AG10803 (cell line): ENCODE data around the gene LTBP1.
A peak's percentile ranks its signal among the peaks of the same experiment; 100 is the strongest.

Experiments
- DNase-seq: peaks from one replicate; pipeline ENCODE4 v3.0.0; 2010; ENCODE audit warnings: low read depth
- H3K4me3 ChIP-seq: 2 replicates; pipeline ENCODE4 v1.5.1; 2011; ENCODE audit warnings: mild to moderate bottlenecking, low read length, control low read depth
- TF ChIP-seq, protein P1 (sequence below): conservative IDR thresholded peaks from 2 replicates; pipeline ENCODE4 v1.5.1; 2011; ENCODE audit warnings: mild to moderate bottlenecking, low read length, control low read depth, inconsistent platforms

Gene LTBP1

DNA sequence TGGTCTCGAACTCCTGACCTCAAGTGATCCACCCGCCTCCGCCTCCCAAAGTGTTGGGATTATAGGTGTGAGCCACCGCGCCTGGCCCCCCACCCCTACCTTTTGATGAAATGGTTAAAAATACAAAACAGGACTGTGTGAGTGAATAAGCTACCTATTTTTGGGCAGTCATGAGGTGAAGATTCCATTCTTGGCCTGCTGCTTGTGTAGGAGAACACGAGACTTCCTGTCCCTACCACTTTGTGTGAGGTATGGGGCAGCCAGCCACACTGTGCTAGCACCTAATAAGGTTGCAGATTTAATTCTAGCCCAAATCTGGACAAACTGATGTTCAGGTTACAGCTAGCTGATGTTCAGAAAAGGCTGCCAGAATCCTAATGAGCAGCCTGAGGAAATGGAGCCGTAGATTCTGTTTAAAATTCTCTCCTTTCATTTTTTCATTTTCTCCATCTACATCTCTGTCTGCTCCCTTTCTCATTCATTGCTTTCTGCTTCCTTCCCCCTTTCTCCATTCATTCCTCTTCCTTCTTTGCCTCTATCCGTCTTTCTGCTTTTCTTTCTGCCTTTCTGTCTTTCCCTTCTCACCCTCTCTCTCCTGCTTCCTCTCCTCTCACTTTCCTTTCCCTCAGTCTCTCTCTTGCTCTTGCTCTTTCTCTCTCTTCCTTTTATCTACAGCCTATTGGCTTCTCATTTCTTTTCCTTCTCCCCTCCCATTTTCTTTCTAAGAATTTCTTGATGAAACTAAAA is 4.6 kb upstream of the LTBP1 start:
- TF ChIP-seq, protein P1, sequence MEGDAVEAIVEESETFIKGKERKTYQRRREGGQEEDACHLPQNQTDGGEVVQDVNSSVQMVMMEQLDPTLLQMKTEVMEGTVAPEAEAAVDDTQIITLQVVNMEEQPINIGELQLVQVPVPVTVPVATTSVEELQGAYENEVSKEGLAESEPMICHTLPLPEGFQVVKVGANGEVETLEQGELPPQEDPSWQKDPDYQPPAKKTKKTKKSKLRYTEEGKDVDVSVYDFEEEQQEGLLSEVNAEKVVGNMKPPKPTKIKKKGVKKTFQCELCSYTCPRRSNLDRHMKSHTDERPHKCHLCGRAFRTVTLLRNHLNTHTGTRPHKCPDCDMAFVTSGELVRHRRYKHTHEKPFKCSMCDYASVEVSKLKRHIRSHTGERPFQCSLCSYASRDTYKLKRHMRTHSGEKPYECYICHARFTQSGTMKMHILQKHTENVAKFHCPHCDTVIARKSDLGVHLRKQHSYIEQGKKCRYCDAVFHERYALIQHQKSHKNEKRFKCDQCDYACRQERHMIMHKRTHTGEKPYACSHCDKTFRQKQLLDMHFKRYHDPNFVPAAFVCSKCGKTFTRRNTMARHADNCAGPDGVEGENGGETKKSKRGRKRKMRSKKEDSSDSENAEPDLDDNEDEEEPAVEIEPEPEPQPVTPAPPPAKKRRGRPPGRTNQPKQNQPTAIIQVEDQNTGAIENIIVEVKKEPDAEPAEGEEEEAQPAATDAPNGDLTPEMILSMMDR = no peak
- DNase-seq = no peak
- no peak overlapping the region for H3K4me3 ChIP-seq

DNA sequence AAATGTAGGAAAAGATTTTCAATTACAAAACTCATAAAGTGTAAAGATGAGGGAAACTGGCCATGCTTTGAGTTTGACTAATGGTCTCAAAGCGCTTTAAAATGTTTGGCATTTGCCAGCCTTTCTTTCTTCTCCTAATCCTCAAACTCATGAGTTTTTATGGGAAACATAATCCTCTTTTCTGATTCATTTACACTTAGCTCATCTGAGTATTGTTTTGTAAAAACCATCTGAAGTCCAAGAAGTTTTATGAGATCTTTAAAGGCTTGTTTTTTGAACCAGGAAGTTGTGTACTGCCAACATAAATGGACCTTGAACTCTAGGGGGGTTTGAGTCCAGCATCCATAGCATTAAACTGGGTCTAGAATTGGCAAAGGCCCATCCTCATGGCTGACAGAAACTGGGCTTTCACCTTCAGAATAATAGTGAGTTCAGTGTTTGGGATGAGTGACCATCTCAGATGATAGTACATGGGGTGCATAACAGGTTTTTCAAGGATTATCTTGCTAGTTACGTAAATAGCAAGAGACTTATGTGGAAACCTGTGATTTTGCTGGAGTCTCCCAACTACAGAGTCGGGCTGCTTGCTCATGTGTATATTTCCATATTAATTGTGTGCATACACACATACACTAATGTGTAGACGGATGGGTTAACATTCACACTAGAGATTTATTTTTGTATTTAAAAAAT is 3.8 kb upstream of the LTBP1 start:
- no peak overlapping the region for H3K4me3 ChIP-seq
- TF ChIP-seq, protein P1 = no peak
- DNase-seq = no peak

DNA sequence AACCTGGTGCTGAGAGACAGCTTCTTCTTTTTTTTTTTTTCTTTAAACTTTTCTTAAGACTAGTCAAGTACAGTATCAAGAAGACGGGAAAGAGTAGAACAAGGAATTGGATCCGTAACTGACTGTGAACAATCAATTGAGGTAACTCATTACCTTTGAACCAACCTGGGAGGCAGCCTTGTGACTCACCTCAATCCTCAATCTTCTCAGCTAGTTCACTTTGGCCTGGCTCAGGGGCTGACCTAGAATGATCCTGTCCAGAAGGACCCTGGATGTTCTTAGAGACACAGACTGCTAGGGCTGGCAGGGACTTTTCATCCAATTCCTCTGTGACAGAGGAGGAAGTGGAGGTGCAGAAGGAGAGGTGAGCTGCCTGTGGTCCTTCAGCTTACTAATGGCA is 1.5 kb upstream of the LTBP1 start:
- no peak for DNase-seq
- no peak overlapping the region for H3K4me3 ChIP-seq
- TF ChIP-seq, protein P1 = no peak

DNA sequence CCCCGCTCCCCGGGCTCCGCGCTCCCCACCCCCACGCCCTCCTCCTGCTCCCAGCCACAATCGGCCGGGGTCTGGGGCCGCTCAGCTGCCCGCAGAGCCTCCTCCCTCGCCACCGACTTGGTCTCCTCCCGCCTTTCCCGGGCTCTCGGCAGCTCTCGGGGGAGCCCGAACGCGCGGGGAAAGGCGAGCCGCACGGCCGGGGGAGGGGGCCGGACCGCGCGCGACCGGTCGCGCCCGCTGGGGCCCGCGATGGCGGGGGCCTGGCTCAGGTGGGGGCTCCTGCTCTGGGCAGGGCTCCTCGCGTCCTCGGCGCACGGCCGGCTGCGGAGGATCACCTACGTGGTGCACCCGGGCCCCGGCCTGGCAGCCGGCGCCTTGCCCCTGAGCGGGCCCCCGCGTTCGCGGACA is 327 bp downstream of the LTBP1 start:
- TF ChIP-seq, protein P1 = no peak

GRCh38 chr2:32947484-32948143 is 861 bp downstream of the LTBP1 start:
- peak; percentile 30 for DNase-seq
- TF ChIP-seq, protein P1 = no peak
- H3K4me3 ChIP-seq = peak overlapping the region; percentile 66

More for the DNA sequence above, 327 bp downstream of the LTBP1 start:
- no peak for DNase-seq
- peak overlapping the region; percentile 66 for H3K4me3 ChIP-seq

DNA sequence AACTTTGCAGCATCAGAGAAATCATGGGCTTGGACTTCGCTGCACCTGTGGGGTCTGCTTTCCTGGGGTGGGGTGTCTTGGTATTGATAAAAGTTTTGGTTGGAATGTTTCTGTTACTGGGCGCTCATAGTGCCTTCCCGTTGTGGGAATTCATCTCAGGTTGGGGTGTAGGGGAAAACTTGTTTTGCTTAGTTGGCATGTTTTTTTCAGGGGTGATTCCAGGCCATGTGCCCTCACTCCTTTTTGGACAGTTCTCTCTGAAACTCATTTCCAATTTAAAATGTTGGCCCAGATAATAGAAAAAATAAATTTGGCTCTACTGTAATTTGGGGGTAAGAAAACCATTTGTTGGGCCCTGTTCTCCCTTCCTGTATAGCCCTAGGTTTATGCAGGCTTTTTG is 1.5 kb downstream of the LTBP1 start:
- peak overlapping the region; percentile 66 for H3K4me3 ChIP-seq
- TF ChIP-seq, protein P1 = no peak
- DNase-seq = no peak
